SK-N-SH treated with all-trans-retinoic acid at 6 μM for 48 hours (cell line): Measurements from ENCODE around the gene GTF3A.

Experiments
- ATAC-seq: fragments of 200-7000 bp; cut with Tn5 transposase; 3 replicates; pipeline ENCODE4 v1.9.1; 2020; ENCODE audit warnings: mild to moderate bottlenecking, moderate library complexity
- ARNTL ChIP-seq: fragments of 450-650 bp; formaldehyde crosslinking; IDR thresholded peaks from 2 replicates; pipeline ENCODE4 v1.5.0; 2020; ENCODE audit warnings: low read depth, mild to moderate bottlenecking, moderate library complexity, borderline replicate concordance
- BACH2 ChIP-seq: fragments of 250-450 bp; sonication (Bioruptor Pico); IDR thresholded peaks from 2 replicates; pipeline ENCODE4 v1.9.0; 2021; ENCODE audit warnings: mild to moderate bottlenecking, borderline replicate concordance
- CSDC2 ChIP-seq: fragments of 250-450 bp; sonication (Bioruptor Pico); IDR thresholded peaks from 2 replicates; pipeline ENCODE4 v1.5.0; 2020; ENCODE audit warnings: mild to moderate bottlenecking, moderate library complexity
- ESRRG ChIP-seq: fragments of 250-450 bp; sonication (Bioruptor Pico); IDR thresholded peaks from 2 replicates; pipeline ENCODE4 v1.6.1; 2021; ENCODE audit warnings: mild to moderate bottlenecking
- ISL1 ChIP-seq: fragments of 250-450 bp; sonication (Bioruptor Pico); IDR thresholded peaks from 2 replicates; pipeline ENCODE4 v2.1.2; 2022; ENCODE audit warnings: mild to moderate bottlenecking, moderate library complexity
- OSR1 ChIP-seq: fragments of 250-450 bp; sonication (Bioruptor Pico); IDR thresholded peaks from 2 replicates; pipeline ENCODE4 v1.8.0; 2022; ENCODE audit warnings: moderate library complexity, mild to moderate bottlenecking, inconsistent platforms
- PPARA ChIP-seq: fragments of 250-450 bp; sonication (Bioruptor Pico); IDR thresholded peaks from 2 replicates; pipeline ENCODE4 v1.5.0; 2020; ENCODE audit warnings: mild to moderate bottlenecking, borderline replicate concordance
- RARB ChIP-seq: fragments of 250-450 bp; sonication (Bioruptor Pico); IDR thresholded peaks from 2 replicates; pipeline ENCODE4 v1.8.0; 2021; ENCODE audit warnings: mild to moderate bottlenecking, moderate library complexity
- SNAI2 ChIP-seq: fragments of 250-450 bp; sonication (Bioruptor Pico); IDR thresholded peaks from 2 replicates; pipeline ENCODE4 v1.5.0; 2020; ENCODE audit warnings: mild to moderate bottlenecking, moderate library complexity
- TCF4 ChIP-seq: fragments of 250-450 bp; sonication (Bioruptor Pico); IDR thresholded peaks from 2 replicates; pipeline ENCODE4 v1.8.0; 2021; ENCODE audit warnings: mild to moderate bottlenecking, moderate library complexity, borderline replicate concordance
- TOX ChIP-seq: fragments of 250-450 bp; sonication (Bioruptor Pico); IDR thresholded peaks from 2 replicates; pipeline ENCODE4 v1.8.0; 2021; ENCODE audit warnings: mild to moderate bottlenecking, moderate library complexity, borderline replicate concordance
- ZC3H10 ChIP-seq: fragments of 250-450 bp; sonication (Bioruptor Pico); IDR thresholded peaks from 2 replicates; pipeline ENCODE4 v1.5.1; 2021; ENCODE audit warnings: mild to moderate bottlenecking, moderate library complexity
- ZFP3 ChIP-seq: fragments of 250-450 bp; sonication (Bioruptor Pico); IDR thresholded peaks from 2 replicates; pipeline ENCODE4 v1.5.0; 2020; ENCODE audit warnings: mild to moderate bottlenecking, moderate library complexity
- ZNF565 ChIP-seq: fragments of 450-650 bp; formaldehyde crosslinking; conservative IDR thresholded peaks from 2 replicates; pipeline ENCODE4 v1.5.0; 2020; ENCODE audit warnings: low read depth, mild to moderate bottlenecking, moderate library complexity
- ZNF8 ChIP-seq: fragments of 450-650 bp; formaldehyde crosslinking; IDR thresholded peaks from 2 replicates; pipeline ENCODE4 v1.5.0; 2020; ENCODE audit warnings: mild to moderate bottlenecking, moderate library complexity
- TF ChIP-seq, protein P1 (sequence below): fragments of 250-450 bp; sonication (Bioruptor Pico); IDR thresholded peaks from 2 replicates; pipeline ENCODE4 v1.8.0; 2020; ENCODE audit warnings: mild to moderate bottlenecking, moderate library complexity, borderline replicate concordance
- TF ChIP-seq, protein P2 (sequence below): fragments of 250-450 bp; sonication (Bioruptor Pico); IDR thresholded peaks from 2 replicates; pipeline ENCODE4 v1.5.0; 2020; ENCODE audit warnings: mild to moderate bottlenecking, moderate library complexity
- TF ChIP-seq, protein P3 (sequence below): fragments of 250-450 bp; sonication (Bioruptor Pico); IDR thresholded peaks from 2 replicates; pipeline ENCODE4 v1.5.1; 2021; ENCODE audit warnings: mild to moderate bottlenecking, moderate library complexity

The GTF3A gene

DNA sequence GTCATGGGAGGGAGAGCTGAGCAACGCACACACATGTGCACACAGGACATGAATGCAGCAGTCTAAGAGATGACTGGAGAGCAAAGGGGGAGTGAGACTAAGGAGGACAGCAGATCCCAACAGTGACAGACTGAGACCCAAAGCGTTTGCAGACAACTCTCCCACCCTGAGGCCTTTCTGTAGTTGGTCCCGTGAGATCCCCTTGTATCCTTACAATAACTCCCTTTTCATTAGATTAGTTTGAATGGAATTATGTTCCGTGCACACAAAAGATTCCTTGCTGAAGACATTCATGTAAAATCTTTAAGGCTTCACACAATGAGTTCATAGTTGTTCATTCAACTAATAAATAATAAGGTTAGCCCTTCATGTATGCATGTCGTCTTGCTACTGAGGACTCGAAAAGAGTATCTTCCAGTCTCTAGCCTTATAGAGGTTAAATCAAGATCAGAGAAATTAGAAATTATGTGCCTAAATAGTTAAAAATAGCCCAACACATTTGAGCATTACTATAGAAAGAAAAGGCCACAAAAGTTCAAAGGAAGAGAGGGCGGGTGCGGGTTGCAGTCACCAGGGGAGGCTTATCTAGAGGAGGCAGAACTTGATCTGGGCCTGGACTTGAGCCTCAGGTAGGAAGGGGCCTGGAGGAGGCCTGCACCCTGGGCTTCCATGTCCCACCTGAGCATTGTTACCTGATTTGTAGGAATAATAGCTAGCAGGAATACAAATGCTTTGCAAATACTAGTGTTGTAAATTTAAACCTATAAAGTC, 3.1 kb upstream of the GTF3A start:
- ATAC-seq: no peak
- TF ChIP-seq, protein P1, sequence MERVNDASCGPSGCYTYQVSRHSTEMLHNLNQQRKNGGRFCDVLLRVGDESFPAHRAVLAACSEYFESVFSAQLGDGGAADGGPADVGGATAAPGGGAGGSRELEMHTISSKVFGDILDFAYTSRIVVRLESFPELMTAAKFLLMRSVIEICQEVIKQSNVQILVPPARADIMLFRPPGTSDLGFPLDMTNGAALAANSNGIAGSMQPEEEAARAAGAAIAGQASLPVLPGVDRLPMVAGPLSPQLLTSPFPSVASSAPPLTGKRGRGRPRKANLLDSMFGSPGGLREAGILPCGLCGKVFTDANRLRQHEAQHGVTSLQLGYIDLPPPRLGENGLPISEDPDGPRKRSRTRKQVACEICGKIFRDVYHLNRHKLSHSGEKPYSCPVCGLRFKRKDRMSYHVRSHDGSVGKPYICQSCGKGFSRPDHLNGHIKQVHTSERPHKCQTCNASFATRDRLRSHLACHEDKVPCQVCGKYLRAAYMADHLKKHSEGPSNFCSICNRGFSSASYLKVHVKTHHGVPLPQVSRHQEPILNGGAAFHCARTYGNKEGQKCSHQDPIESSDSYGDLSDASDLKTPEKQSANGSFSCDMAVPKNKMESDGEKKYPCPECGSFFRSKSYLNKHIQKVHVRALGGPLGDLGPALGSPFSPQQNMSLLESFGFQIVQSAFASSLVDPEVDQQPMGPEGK (CRISPR knock-in tag): no peak

DNA sequence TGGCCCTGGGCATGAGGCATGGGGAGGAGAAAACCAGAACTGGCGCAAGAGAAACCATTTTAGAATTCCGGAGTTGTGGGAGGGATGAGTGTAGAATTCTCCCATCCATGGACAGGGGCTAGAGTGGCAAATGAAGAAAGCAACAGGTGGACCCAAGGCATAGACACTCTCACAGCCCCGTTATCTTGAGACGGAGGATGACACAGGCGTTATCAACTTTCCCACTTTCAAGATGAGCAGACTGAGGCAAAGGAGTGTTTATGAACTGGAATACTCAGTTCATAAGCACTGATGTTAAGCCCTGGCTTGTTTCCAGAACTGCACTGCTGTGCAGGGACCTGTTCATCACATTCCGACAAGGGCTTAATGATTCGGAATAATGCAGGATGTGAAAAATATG, 1.1 kb upstream of the GTF3A start:
- ATAC-seq: no peak
- TF ChIP-seq, protein P1 (CRISPR knock-in tag): no peak
- no peak for TF ChIP-seq RARB (CRISPR knock-in tag)
- TF ChIP-seq ZNF565 (CRISPR knock-in tag): no peak
- no peak for TF ChIP-seq ZNF8 (CRISPR knock-in tag)
- no peak for TF ChIP-seq ZFP3 (CRISPR knock-in tag)
- no peak for TF ChIP-seq ESRRG (CRISPR knock-in tag)
- no peak for TF ChIP-seq TCF4 (CRISPR knock-in tag)
- TF ChIP-seq CSDC2 (CRISPR knock-in tag): no peak
- no peak for TF ChIP-seq SNAI2 (CRISPR knock-in tag)
- TF ChIP-seq TOX (CRISPR knock-in tag): no peak
- no peak for TF ChIP-seq ISL1
- no peak for TF ChIP-seq ZC3H10 (CRISPR knock-in tag)
- no peak for TF ChIP-seq PPARA (CRISPR knock-in tag)
- no peak for TF ChIP-seq OSR1

DNA sequence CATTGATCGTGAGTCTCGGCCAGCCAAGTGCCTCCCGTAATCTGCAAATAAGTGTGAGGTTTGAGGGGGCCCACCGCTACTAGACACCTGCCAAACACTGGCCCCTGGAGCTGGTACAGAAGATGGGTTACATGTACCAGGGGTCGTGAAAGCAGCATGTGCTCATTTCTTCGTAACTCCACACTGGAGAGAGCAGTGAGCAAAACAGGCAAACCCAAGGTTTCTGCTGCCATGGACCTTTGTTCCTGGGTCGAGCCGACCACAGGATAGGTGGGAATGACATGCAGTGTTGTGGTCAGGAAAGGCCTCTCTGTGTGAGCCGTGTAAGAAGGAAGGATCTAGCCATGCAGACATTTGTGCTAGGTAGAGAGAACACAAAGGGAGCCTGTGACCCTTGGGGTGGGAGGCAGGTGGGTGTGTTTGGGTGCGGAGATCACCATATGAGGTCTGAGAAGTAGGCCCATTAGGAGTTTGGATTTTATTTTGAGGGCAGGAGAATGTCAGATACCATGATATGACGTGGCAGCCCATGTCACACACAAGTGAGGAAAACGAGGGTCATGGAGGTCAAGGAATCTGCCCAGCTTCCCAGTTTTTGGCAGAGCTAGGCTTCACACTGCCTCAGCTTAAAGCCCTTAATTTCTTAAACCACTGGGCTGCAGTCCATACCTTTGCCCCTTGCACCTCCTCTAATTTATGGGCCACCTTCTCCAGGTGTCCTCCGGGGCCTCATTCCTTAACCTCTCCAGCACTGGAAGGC, 919 bp downstream of the GTF3A start:
- no peak for TF ChIP-seq TOX (CRISPR knock-in tag)
- TF ChIP-seq BACH2 (CRISPR knock-in tag): no peak
- TF ChIP-seq, protein P2, sequence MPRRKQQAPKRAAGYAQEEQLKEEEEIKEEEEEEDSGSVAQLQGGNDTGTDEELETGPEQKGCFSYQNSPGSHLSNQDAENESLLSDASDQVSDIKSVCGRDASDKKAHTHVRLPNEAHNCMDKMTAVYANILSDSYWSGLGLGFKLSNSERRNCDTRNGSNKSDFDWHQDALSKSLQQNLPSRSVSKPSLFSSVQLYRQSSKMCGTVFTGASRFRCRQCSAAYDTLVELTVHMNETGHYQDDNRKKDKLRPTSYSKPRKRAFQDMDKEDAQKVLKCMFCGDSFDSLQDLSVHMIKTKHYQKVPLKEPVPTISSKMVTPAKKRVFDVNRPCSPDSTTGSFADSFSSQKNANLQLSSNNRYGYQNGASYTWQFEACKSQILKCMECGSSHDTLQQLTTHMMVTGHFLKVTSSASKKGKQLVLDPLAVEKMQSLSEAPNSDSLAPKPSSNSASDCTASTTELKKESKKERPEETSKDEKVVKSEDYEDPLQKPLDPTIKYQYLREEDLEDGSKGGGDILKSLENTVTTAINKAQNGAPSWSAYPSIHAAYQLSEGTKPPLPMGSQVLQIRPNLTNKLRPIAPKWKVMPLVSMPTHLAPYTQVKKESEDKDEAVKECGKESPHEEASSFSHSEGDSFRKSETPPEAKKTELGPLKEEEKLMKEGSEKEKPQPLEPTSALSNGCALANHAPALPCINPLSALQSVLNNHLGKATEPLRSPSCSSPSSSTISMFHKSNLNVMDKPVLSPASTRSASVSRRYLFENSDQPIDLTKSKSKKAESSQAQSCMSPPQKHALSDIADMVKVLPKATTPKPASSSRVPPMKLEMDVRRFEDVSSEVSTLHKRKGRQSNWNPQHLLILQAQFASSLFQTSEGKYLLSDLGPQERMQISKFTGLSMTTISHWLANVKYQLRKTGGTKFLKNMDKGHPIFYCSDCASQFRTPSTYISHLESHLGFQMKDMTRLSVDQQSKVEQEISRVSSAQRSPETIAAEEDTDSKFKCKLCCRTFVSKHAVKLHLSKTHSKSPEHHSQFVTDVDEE (CRISPR knock-in tag): no peak
- no peak for TF ChIP-seq TCF4 (CRISPR knock-in tag)
- TF ChIP-seq ZFP3 (CRISPR knock-in tag): no peak
- TF ChIP-seq, protein P3, sequence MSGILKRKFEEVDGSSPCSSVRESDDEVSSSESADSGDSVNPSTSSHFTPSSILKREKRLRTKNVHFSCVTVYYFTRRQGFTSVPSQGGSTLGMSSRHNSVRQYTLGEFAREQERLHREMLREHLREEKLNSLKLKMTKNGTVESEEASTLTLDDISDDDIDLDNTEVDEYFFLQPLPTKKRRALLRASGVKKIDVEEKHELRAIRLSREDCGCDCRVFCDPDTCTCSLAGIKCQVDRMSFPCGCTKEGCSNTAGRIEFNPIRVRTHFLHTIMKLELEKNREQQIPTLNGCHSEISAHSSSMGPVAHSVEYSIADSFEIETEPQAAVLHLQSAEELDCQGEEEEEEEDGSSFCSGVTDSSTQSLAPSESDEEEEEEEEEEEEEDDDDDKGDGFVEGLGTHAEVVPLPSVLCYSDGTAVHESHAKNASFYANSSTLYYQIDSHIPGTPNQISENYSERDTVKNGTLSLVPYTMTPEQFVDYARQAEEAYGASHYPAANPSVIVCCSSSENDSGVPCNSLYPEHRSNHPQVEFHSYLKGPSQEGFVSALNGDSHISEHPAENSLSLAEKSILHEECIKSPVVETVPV: no peak
- TF ChIP-seq ARNTL: no peak
- no peak for TF ChIP-seq SNAI2 (CRISPR knock-in tag)
- peak; percentile 9 for ATAC-seq
